ENCODE data around the gene AIFM2. TPM values are rescaled to one million over a fixed set of nuclear protein-coding genes. Genes with fewer than 3 reads are reported as not detected.

The AIFM2 gene
- total and polyA plus RNA-seq, 10 of the 15 experiments (the other 5 are each of a cell fraction or from before 2014, with no cell fraction given): 4.5 to 30.8 (median 15.6) TPM

DNA sequence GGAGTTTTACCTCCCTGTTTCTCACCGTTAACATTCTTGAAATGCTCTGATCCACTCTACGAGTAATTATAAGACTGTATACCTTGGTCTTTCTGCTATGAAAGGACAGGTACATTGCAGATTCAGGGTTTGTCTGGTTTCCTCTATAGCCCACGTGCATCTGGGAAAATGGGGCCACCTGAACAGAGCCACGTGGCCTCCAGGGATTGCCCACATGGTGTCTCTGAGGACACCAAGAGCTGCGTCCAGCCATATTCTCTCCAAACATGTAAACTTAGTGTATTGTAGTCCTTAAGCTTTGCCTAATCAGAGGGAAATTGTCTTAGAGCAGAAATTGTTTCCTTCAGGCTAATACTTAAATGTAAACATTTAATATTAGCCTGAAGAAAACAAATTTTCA is 63.3 kb downstream of the AIFM2 start:
- in situ Hi-C loops (cut with MboI) (no loop called here), intact Hi-C loops (cut with micrococcal nuclease; ENCODE audit: unreplicated experiment) (no loop called here)
- no peaks in the 10 kb centered on the region for H3K4me1 ChIP-seq (ENCODE audit: control insufficient read depth, insufficient read depth, low read length)
- H3K9ac ChIP-seq (ENCODE audit: control insufficient read depth, insufficient read depth, low read length): no peak overlapping the region
- H3K27me3 ChIP-seq (replicated peaks in 1 of 2; ENCODE audit: control insufficient read depth in 2 of 2, insufficient read depth in 2 of 2, low read length in 1 of 2): peaks cover 0 to 2% of the 10 kb centered on the region in 2 experiments; a peak in 2 of 4 replicates
- BruUV-seq (replicated peaks): no TSS peak
- ATAC-seq: no peak
- no peak overlapping the region for H3K27ac ChIP-seq (ENCODE audit: control insufficient read depth, insufficient read depth)
- no peak overlapping the region for H3K4me2 ChIP-seq (ENCODE audit: control insufficient read depth, insufficient read depth)
- no peak for DNase-seq (ENCODE audit: low read depth, low spot score)
- H3K4me3 ChIP-seq: no peak overlapping the region
- H3K79me2 ChIP-seq (ENCODE audit: control insufficient read depth, insufficient read depth, low read length): no peaks in the 10 kb centered on the region
- H3K36me3 ChIP-seq (ENCODE audit: control insufficient read depth in 2 of 2, insufficient read depth in 2 of 2, low read length in 1 of 2): no peaks in the 10 kb centered on the region
- no peak for FAIRE-seq
- H3K9me3 ChIP-seq (replicated peaks; ENCODE audit: control insufficient read depth, insufficient read depth, low read length): no peaks in the 10 kb centered on the region
- ChIA-PET SMC1A (ENCODE audit: uncharacterized antibody, unreplicated experiment) (no interaction called here), CTCF (interaction anchor here (1.2 kb wide), 1 partner anchor 77 kb away, joined by 3 read pairs; the partner anchor contains the start of gene TYSND1), RAD21 (ENCODE audit: unreplicated experiment) (no interaction called here), POLR2A (no interaction called here)
- 28% methylated on average over 5 of the region's 5 CpGs for WGBS (ENCODE audit: insufficient coverage, insufficient replicate concordance, low lambda C conversion rate, missing lambda C conversion rate)
- no peak overlapping the region for H2AFZ ChIP-seq (ENCODE audit: control insufficient read depth, low read depth, low read length)
- H4K20me1 ChIP-seq (ENCODE audit: control insufficient read depth, insufficient read depth): no peaks in the 10 kb centered on the region
- TF ChIP-seq SREBF1 (IDR thresholded peaks at IDR 0.05; ENCODE audit: low read length) (no peak), YBX1 (IDR thresholded peaks at IDR 0.05) (no peak), POLR2A (IDR thresholded peaks at IDR 0.05; ENCODE audit: low read depth, low read length) (no peak), SMAD1 (IDR thresholded peaks at IDR 0.05; ENCODE audit: low read depth, partially characterized antibody) (no peak), CUX1 (IDR thresholded peaks at IDR 0.05; ENCODE audit: insufficient replicate concordance, low read depth, low read length) (no peak), FOS (IDR thresholded peaks at IDR 0.05; ENCODE audit: borderline replicate concordance, extremely low read depth, insufficient read length) (no peak), CBX3 (IDR thresholded peaks at IDR 0.05; ENCODE audit: borderline replicate concordance, low read depth) (no peak), MXI1 (IDR thresholded peaks at IDR 0.05; ENCODE audit: low read depth, low read length) (no peak), BACH1 (IDR thresholded peaks at IDR 0.05; ENCODE audit: borderline replicate concordance) (no peak), NKRF (conservative IDR thresholded peaks at IDR 0.05) (no peak), BMI1 (IDR thresholded peaks at IDR 0.05; ENCODE audit: borderline replicate concordance) (no peak), ATF2 (IDR thresholded peaks at IDR 0.05; ENCODE audit: low read length) (no peak), ZNF217 (IDR thresholded peaks at IDR 0.05) (no peak), IRF5 (IDR thresholded peaks at IDR 0.05; ENCODE audit: borderline replicate concordance) (no peak), NR2C1 (IDR thresholded peaks at IDR 0.05) (no peak)
- TF ChIP-seq, protein P1, sequence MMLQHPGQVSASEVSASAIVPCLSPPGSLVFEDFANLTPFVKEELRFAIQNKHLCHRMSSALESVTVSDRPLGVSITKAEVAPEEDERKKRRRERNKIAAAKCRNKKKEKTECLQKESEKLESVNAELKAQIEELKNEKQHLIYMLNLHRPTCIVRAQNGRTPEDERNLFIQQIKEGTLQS (IDR thresholded peaks at IDR 0.05; ENCODE audit: borderline replicate concordance, extremely low read depth, low read depth, low read length): no peak

All from GM12878 (cell line).